Measurements from ENCODE around the gene RUVBL2.

The RUVBL2 gene

DNA sequence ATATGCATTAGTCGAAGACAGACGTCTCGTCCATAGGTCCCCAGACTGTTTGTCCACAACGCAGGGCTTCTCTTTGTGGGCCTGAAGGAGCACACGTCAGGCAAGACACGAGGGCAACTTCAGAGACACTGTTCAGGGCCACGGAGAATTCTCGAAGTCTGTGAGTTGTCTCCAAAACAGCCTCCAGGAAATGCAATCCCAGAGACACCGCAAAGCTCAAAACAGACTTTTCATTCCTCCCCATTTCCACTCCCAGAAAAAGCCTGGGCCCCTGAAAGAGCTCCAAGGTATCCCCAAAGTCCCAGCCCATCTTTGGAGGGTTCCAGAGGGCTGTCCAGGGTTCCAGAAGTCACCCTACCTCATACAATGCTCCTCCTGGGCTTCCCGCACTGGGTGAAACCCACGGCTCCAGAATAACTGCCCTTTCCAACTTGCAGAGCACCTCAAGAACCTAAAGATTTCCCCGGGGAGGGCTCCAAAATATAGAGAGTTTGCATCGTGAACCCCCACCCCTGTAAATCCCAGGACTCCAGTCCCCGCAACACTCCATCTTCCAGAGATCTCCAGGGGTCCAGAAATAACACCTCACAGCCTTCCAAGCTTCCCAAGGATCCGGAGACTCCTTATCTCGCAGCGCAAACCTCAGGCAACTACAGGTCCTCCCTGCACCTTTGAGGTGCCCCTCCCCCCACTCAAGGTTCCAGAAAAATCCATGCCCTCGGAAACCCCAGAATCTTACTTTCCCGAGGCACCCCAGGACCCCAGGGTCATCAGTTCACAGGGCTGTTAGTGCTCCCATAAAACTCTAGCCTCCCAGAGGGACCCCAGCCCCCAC, 29.3 kb upstream of the RUVBL2 start:
- no peak for DNase-seq

DNA sequence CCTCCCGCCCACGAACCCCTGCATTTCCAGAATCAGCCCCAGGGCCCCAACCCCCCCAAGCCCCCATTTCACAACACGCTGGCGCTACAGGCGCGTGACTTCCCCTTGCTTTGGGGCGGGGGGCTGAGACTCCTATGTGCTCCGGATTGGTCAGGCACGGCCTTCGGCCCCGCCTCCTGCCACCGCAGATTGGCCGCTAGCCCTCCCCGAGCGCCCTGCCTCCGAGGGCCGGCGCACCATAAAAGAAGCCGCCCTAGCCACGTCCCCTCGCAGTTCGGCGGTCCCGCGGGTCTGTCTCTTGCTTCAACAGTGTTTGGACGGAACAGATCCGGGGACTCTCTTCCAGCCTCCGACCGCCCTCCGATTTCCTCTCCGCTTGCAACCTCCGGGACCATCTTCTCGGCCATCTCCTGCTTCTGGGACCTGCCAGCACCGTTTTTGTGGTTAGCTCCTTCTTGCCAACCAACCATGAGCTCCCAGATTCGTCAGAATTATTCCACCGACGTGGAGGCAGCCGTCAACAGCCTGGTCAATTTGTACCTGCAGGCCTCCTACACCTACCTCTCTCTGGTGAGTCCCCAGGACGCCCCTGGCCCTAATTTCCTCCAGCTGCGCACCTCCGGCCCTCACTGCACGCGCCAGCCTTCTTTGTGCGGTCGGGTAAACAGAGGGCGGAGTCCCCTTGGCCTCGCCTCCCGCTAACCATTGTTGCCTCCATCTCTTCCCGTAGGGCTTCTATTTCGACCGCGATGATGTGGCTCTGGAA, 28.5 kb upstream of the RUVBL2 start, which contains the start of gene FTL:
Gene FTL, plus strand, starts transcription at position 270 of the 766 bp plus-strand sequence. Its CDS starts 199 bp downstream, at position 469.
- DNase-seq: peak; percentile 80

DNA sequence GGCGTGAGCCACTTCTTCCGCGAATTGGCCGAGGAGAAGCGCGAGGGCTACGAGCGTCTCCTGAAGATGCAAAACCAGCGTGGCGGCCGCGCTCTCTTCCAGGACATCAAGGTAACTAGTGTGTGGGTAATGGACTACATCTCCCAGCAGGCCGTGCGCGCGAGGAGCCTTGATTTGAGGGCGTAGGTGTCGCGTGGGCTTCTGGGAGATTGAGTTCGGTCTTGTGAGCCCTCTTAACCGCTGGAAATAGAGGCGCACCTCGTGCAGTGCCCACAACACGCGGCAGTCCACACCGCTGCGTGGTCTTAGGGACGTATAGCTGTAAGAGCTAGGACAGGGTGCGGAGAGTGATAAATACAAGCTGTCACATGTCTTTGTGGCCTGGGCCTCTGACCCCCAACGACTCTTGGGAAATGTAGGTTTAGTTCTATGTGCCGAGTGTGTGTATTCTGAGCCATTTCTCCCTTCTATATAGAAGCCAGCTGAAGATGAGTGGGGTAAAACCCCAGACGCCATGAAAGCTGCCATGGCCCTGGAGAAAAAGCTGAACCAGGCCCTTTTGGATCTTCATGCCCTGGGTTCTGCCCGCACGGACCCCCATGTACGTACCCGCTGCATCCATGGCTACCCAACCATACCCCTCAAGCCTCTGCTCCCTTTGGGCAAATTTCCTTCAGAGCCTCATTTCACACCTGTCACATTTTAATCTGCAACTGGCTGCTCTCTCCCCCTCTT, 27.7 kb upstream of the RUVBL2 start:
- peak; percentile 38 for DNase-seq

DNA sequence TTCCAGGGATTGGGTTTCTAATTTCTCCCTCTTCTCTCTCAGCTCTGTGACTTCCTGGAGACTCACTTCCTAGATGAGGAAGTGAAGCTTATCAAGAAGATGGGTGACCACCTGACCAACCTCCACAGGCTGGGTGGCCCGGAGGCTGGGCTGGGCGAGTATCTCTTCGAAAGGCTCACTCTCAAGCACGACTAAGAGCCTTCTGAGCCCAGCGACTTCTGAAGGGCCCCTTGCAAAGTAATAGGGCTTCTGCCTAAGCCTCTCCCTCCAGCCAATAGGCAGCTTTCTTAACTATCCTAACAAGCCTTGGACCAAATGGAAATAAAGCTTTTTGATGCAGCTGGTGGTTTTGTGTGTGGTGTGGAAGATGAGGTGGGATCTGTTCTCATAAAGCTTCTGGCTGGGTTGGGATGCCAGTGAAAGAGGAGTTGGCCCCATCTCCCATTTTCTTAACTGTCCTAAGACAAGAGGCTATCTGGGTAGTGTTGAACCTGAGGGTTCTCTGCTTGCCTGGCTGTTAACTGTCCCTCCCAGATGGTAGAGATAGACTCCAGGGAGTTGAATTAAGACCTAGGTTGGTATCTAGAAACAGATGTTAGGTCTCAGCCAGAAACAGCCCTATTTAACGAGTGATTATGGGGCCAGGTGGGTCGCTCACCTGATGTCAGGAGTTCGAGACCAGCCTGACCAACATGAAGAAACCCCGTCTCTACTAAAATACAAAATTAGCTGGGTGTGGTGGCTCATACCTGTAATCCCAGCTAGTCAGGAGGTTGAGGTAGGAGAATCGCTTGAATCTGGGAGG, 26.9 kb upstream of the RUVBL2 start:
- DNase-seq: no peak

DNA sequence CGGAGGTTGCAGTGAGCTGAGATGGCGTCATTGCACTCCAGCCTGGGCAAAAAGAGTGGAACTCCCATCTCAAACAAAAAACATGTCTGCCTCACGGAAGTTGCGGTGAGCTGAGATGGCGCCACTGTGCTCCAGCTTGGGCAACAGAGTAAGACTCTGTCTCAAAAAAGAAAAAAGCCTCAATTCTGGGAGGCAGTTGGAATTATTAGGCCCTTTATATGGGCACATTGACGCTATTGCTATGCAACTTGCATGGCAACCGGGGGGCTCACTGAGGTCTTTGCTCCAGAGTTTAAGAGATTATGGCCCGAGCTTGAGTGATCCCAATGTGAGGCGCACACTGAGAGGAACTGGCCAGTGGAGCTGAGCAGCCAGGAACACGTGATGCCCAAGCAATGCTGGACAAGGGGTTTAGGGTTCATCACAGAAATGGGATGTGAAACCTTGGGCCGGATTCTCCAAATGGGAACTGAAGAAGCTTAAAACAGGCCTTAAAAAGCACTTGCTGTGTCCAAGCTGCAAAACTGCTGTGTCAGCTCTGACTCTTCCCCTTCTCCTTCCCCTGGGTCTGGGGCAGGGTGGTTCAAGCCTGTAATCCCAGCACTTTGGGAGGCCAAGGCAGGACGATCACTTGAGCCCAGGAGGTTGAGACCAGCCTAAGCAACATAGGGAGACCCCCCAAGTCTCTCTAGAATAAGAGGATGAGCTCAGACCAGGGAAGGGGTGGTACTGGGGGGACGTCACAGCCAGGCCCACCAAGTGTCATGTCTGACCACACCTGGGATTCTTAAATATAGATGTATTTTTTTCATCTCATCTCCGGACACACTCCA, 26.1 kb upstream of the RUVBL2 start:
- DNase-seq: no peak

DNA sequence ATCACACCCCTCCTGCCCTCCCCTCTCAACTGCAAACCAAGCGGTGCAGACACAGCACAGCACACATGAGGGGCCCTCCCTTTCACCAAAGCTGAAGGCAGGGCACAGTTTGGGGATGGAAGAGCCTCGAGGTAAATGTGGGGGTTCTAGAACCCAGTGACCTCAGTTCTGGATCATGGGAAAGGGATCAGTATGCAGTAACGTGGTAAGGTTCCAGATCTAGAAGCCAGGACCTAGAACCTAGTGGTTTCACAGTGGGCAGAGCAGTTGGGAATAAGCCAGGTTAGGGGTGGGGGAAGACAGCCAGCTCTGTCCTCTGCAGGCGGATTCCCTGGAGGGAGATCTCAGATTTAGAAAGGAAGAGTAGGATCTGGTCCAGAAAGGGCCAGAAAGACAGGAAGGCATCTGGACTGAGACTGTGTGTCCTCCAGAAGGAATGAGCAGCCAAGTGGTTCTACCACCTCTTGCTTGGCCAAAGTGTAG, 25.5 kb upstream of the RUVBL2 start:
- DNase-seq: no peak

DNA sequence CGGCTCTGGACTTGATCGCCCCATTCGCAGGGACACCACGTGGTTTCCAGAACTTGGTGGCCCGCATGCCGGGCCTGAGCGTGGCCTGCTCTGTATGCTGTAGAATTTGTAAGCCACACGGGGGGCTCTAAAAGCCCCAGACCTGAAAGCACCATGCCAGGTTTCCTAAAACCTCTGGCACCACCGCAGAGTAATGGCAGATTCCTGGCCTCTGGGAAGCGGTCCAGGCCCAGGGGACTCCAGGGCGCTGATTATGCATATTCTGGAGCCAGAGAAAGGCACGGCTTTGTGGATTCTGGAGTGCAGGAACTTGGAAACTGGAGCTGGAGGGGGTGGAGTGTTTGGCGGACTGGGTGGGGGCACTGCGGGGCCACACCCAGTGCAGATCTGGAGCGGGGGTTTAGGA, 24.9 kb upstream of the RUVBL2 start:
- no peak for DNase-seq

DNA sequence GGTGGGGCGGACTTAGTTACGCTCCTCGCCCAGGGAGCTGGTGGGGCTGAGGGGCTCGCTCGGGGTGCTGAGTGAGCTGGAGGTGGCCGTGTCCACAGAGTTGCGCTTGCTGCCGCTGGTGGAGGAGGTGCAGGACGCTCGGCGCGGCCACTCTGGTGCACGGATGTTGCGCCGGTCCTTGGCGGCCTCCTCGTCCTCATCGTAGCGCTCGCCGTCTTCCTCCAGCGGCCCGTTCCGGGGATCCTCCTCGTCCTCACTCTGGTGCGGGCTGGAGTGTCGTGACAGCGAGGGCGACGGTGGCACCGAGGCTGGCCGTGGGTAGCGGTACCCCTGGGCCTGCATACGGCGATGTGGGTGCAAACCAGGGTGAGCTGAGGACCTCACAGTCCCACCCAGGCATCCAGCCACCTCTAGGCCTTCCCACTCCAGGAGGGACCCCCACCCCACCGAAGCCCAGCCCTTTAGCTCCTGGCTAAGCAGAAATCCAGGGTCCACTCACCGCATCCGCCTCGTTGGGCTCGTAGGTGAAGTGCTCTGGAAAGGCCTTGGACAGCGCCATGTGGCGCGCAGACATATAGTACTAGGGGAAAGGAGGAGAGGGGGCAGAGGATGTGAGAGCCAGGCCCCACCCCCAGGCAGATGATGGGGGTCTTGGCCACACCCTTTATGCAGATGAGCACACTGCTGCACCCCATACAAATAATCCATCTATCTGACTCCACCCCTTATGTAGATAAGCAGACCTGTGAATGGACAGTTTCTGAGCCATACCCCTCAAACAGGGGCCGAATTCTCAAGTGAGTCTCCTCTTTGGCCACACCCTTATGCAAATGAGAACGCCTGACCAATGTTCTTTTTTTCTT, 24.2 kb upstream of the RUVBL2 start:
- DNase-seq: no peak

DNA sequence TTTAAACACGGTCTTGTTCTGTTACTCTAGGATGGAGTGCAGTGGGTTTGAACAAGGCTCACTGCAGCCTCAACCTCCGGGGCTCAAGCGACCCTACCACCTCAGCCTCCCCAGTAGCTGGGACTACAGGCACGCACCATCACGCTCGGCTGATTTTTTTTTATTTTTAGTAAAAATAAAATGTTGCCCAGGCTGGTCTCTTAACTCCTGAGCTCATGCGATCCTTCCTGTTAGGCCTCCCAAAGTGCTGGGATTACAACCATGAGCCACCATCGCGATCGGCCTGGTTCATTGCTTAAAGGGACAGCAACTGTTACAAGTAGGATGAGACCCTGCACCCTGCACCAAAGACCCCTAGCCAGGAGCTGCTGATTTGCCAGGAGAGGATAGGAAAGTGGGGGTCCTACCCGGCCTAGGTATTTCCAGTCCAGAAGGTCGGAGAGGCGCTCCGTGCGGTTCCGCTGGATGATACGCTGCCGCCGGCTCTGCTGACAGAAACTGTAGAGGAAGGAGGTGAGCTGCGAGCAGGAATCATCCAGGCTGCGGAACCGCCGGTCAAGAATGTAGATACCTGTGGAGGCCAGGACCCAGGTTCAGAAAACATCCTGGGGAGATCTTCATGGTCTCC, 23.4 kb upstream of the RUVBL2 start:
- DNase-seq: no peak

DNA sequence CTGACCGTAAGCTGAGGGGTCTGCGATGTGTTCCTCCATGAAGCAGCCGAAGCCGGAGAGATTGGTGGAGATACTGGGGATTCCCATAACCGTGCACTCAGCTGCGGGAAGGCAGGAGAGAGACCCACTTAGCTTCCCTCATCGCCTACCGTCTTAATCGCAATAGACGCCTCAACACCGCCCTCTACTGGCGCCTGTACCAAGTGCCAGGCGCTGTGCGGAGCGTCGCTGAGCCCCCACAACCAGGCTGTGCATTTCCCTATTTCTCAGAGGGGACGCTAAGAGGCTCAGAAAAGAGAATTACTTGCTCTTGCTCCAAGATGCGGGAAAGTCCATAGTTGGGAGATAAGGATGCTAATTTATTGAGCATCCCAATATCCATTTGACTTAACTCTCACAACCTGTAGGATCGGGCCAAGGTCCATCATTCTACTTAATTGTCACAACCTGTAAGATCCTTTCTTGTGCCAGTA, 22.7 kb upstream of the RUVBL2 start:
- peak; percentile 38 for DNase-seq

DNA sequence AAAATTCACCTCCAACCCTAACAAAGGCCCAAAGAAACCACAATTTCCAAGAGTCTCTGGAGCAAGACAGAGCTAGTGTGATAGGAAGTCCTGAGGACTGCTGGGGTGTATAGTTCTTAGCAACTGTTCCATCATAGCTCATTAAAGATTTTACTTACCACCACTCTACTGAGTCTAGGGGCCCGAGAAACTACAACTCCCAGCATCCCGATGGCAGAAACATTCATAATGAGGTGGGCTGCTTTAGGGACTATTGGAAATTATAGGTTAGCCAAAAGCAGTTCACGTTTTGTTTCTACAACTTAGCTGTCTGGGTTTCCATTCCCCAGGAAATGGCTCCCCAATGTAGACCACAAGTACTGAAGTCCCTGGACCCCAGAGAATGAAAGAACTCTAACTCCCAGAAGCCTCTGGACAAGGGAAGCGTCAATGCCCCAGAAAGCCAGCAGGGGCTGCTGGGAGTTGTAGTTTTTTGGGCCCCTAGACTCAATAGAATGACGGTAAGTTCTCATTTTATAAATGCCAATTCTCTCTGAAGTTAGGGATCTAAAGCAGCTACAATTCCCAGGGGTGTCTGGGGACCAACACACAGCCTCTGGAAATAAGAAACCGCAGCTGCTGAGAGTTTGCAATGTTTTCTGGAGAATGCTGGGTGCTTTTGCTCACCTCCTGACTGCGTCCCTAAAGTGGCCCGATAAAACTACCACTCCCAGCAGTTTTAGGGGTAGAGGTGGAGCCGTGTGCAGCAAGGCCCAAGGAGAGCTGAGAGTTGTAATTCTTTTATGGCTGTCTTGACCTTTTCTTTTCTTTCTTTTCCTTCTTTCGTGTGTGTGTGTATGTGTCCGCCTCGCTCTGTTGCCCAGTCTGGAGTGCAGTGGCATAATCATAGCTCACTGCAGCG, 17.5 kb upstream of the RUVBL2 start:
- DNase-seq: peak; percentile 8

DNA sequence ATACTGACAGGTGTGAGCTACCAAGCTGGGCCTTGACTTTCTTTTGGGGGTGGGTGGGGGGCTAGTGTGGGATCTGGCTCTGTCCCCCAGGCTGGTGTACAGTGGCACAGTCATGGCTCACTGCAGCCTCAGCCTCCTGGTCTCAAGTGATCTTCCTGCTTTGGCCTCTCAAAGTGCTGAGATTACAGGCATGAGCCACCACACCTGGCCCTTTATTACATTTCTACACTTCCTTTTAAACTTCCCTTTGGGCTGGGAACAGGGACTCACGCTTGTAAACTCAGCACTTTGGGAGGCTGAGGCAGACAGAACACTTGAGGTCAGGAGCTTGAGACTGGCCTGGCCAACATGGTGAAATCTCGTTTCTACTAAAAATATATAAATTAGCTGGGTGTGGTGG, 16.6 kb upstream of the RUVBL2 start:
- DNase-seq: no peak

DNA sequence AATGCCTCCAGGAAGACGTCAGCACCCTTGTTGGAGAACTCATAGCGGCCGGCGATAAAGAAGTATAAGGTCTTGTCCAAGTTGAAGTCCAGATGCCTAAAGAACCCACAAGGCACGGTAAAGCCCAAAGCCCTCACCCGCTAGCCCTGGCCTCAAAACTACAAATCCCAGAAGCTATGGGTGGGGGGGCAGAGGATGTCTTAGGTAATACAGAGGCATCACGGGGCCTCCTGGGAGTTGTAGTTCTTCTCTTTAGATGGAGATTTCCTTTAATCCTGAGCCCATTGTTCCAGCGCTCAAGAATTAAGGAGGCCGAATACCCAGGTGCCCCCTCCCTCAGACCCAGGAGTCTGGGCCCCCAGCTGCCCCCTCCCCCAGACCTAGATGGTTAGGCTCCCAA, 11.4 kb upstream of the RUVBL2 start:
- DNase-seq: no peak

DNA sequence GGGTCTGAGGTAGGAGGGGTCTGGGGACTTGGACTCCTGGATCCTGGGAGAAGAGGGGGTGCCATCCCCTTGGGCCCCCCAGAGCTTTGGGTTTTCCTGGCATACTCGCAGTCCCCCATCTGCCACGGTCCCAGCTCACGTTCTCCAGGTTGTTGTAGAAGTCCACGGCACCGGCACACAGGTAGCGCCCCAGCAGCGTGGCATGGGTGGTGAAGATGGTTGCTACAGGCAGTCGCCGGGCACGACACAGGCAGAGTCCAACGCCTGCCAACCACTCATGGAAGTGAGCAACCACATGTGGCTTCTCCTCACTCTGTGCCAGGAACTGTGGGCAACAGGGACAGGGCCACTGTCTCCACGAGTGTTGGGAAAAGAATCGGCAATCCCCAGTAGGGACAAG, 8.0 kb upstream of the RUVBL2 start:
- DNase-seq: no peak

DNA sequence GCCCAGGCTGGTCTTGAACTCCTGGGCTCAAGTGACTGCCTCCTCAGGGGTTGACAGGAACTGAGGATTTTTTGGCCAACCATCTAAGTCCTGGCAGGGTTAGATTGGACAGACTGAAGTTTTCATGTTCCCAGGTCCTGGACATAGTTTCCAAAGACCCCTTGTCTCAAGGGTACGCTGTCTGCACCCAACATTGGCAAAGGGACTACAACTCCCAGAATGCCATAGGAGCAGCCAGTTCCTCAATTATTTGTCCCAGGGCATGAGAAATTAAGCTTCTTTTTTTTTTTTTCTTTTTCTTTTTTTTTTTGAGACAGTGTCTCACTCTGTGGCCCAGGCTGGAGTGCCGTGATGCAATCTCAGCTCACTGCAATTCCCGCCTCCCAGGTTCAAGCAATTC, 7.5 kb upstream of the RUVBL2 start:
- DNase-seq: no peak

DNA sequence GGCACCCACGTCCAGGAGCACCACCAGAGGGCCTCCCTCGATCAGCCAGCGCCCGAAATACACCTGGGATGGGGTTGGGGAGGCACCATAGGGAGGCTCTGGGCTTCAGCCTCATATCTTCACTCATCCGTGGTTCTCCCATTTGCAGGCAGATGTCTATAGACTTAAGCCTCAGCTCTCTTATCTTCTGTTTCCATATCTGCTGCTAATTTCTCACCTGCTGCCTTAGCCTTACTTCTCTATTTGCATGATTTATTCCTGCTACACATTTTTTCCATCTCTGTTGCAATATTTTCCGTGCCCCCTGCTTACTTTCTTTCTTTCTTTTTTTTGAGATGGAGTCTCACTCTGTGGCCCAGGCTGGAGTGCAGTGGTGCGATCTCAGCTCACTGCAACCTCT, 6.4 kb upstream of the RUVBL2 start:
- DNase-seq: no peak

DNA sequence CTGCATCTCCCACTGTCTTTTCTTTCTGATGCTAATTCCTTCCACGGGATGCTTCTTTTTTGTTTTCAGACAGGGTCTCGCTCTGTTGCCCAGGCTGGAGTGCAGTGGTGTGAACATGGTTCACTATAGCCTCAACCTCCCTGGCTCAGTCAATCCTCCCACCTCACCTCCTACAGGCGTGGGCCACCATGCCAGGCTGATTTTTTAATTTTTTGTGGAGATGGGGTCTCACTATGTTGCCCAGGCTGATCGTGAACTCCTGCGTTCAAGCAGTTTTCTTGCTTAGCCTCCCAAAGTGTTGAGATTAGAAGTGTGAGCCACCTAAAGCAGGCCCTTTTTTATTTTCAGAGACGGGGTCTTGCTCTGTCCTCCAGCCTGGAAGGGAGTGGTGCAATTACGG, 5.4 kb upstream of the RUVBL2 start:
- no peak for DNase-seq

DNA sequence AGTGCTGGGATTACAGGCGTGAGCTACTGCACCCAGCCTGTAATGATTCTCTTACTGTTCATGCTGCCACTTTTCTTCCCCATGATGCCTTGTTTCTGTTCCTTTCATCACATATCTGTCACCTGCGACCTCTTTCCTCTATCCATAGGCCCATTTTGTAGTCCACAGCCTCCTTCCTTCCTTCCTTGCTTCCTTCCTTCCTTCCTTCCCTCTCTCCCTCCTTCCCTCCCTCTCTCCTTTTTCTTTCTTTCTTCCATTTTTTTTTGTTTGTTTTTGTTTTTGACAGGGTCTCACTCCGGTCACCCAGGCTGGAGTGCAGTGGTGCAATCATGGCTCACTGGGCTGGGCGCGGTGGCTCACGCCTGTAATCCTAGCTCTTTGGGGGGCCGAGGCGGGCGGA, 4.8 kb upstream of the RUVBL2 start:
- no peak for DNase-seq
